BE2C (cell line): ENCODE measurements around the gene OR2AK2. TPM values are rescaled to one million over a fixed set of nuclear protein-coding genes. Genes with fewer than 3 reads are reported as not detected.

Experiments used
- DNase-seq: peaks from one replicate; pipeline ENCODE4 v3.0.0-alpha.2; 2020
- H3K27me3 ChIP-seq: fragments of 250-450 bp; sonication (Bioruptor Pico); 2 replicates; pipeline ENCODE4 v1.5.1; 2020; ENCODE audit warnings: mild to moderate bottlenecking
- H3K36me3 ChIP-seq: fragments of 250-450 bp; sonication (Bioruptor Pico); 2 replicates; pipeline ENCODE4 v1.5.1; 2020; ENCODE audit warnings: mild to moderate bottlenecking
- H3K4me1 ChIP-seq: fragments of 250-450 bp; sonication (Bioruptor Pico); 2 replicates; pipeline ENCODE4 v1.5.1; 2020
- H3K4me3 ChIP-seq: 2 replicates; pipeline ENCODE4 v1.5.1; 2011; ENCODE audit warnings: low read depth, low read length
- H3K9me3 ChIP-seq: fragments of 250-450 bp; sonication (Bioruptor Pico); 2 replicates; pipeline ENCODE4 v1.5.1; 2020
- CTCF ChIP-seq: IDR thresholded peaks from 2 replicates; pipeline ENCODE4 v1.5.1; 2012; ENCODE audit warnings: mild to moderate bottlenecking, low read depth, low read length
- polyA plus RNA-seq: library from polyadenylated mRNA; unstranded; fragments of >200 nt; gene quantifications from one replicate; pipeline ENCODE4 v1.2.1, GENCODE V29; 2012; ENCODE audit warnings: low read depth, missing spikeins; ENCODE audit not compliant: insufficient read length, insufficient read depth

The OR2AK2 gene
- not detected for polyA plus RNA-seq

- no peaks in the 10 kb centered on the region for H3K36me3 ChIP-seq
- no peak for TF ChIP-seq CTCF
- no peaks in the 10 kb centered on the region for H3K4me1 ChIP-seq
- no peaks in the 10 kb centered on the region for H3K9me3 ChIP-seq
- no peaks in the 10 kb centered on the region for H3K27me3 ChIP-seq
- no peak within 1 kb of the TSS for H3K4me3 ChIP-seq
- DNase-seq = no peak
Measured at GRCh38 chr1:247964933-247965332, at the start of gene OR2AK2. Gene OR2AK2, plus strand, starts transcription at chr1:247965233. Its CDS starts 144 bp downstream, at chr1:247965377.

GRCh38 chr1:247919952-247920351, 45.1 kb upstream of the OR2AK2 start, which contains the start of gene OR2T8:
Gene OR2T8, plus strand, starts transcription at chr1:247920252. Its CDS starts 766 bp downstream, at chr1:247921018.
- no peak for DNase-seq
- Histone ChIP-seq H3K27me3 (no peaks in the 10 kb centered on the region), H3K4me3 (no peak within 1 kb of the TSS), H3K36me3 (no peaks in the 10 kb centered on the region), H3K4me1 (no peaks in the 10 kb centered on the region), H3K9me3 (no peaks in the 10 kb centered on the region)
- TF ChIP-seq CTCF = no peak

GRCh38 chr1:247923941-247924340, 41.1 kb upstream of the OR2AK2 start:
- no peak overlapping the region for H3K4me3 ChIP-seq
- H3K36me3 ChIP-seq = no peaks in the 10 kb centered on the region
- no peaks in the 10 kb centered on the region for H3K9me3 ChIP-seq
- no peaks in the 10 kb centered on the region for H3K4me1 ChIP-seq
- no peaks in the 10 kb centered on the region for H3K27me3 ChIP-seq
- no peak for TF ChIP-seq CTCF
- no peak for DNase-seq

- H3K27me3 ChIP-seq = no peaks in the 10 kb centered on the region
- no peaks in the 10 kb centered on the region for H3K9me3 ChIP-seq
- no peak for DNase-seq
- no peaks in the 10 kb centered on the region for H3K4me1 ChIP-seq
- H3K4me3 ChIP-seq = no peak within 1 kb of the TSS
- no peaks in the 10 kb centered on the region for H3K36me3 ChIP-seq
- TF ChIP-seq CTCF = no peak
Measured at GRCh38 chr1:247924868-247925267, 40.2 kb upstream of the OR2AK2 start, which contains the start of gene OR2AJ1. Gene OR2AJ1, plus strand, starts transcription at chr1:247924889. Its CDS starts 8,880 bp downstream, at chr1:247933769.

GRCh38 chr1:247933989-247934388, 31.0 kb upstream of the OR2AK2 start:
- no peak for TF ChIP-seq CTCF
- H3K36me3 ChIP-seq = no peaks in the 10 kb centered on the region
- H3K4me1 ChIP-seq = no peaks in the 10 kb centered on the region
- DNase-seq = no peak
- no peaks in the 10 kb centered on the region for H3K9me3 ChIP-seq
- H3K27me3 ChIP-seq = no peaks in the 10 kb centered on the region
- no peak overlapping the region for H3K4me3 ChIP-seq

- H3K9me3 ChIP-seq = no peaks in the 10 kb centered on the region
- H3K4me3 ChIP-seq = no peak overlapping the region
Measured at GRCh38 chr1:247935781-247936180, 29.3 kb upstream of the OR2AK2 start.

More at GRCh38 chr1:247935781-247936180, 29.3 kb upstream of the OR2AK2 start:
- no peak for TF ChIP-seq CTCF
- Histone ChIP-seq H3K4me1 (no peaks in the 10 kb centered on the region), H3K27me3 (no peaks in the 10 kb centered on the region), H3K36me3 (no peaks in the 10 kb centered on the region)
- DNase-seq = no peak
